ENCODE measurements around the gene KRTAP12-4. TPM values are rescaled to one million over a fixed set of nuclear protein-coding genes. Genes with fewer than 3 reads are reported as not detected.

KRTAP12-4 gene
- total and polyA plus RNA-seq, 2 donors (not counting 3 experiments of a cell fraction or from before 2014, with no cell fraction given), result not detected

- no peak for FAIRE-seq
- TF ChIP-seq MYC (IDR thresholded peaks at IDR 0.05; ENCODE audit: low read depth, low read length), result no peak
- no peak for TF ChIP-seq MAX (IDR thresholded peaks at IDR 0.05; ENCODE audit: insufficient read depth, insufficient read length)
- TF ChIP-seq POLR2AphosphoS5 (IDR thresholded peaks at IDR 0.05; ENCODE audit: insufficient read depth, low read depth, low read length), result no peak
- no peak for TF ChIP-seq POLR2A (IDR thresholded peaks at IDR 0.05; ENCODE audit: low read depth, low read length)
- TF ChIP-seq GATA2 (IDR thresholded peaks at IDR 0.05; ENCODE audit: insufficient read depth, insufficient read length, low read depth, low read length), result no peak
- no peak for TF ChIP-seq CTCF (IDR thresholded peaks at IDR 0.05; ENCODE audit: extremely low read depth in 1 of 2, insufficient read depth in 1 of 2, low read depth in 1 of 2, low read length in 2 of 2)
- TF ChIP-seq EZH2 (IDR thresholded peaks at IDR 0.05; ENCODE audit: borderline replicate concordance, low read depth, low read length, severe bottlenecking), result no peak
- H3K79me2 ChIP-seq (ENCODE audit: control insufficient read depth, insufficient read depth, low read length), result no peaks in the 10 kb centered on the region
- intact Hi-C loops (cut with micrococcal nuclease), result no loop called here
- peaks cover 5% of the 10 kb centered on the region for H3K9me3 ChIP-seq (replicated peaks; ENCODE audit: control insufficient read depth, insufficient read depth, low read length)
- no peak for DNase-seq (ENCODE audit: low read depth, low spot score)
- no peak overlapping the region for H3K4me2 ChIP-seq (ENCODE audit: insufficient read depth, low read length)
- no peaks in the 10 kb centered on the region for H3K9me1 ChIP-seq (replicated peaks; ENCODE audit: control insufficient read depth, extremely low read depth, insufficient read depth, low read length)
- no peak overlapping the region for H3K27ac ChIP-seq (ENCODE audit: insufficient read depth, low read depth, low read length)
- no peaks in the 10 kb centered on the region for H3K27me3 ChIP-seq (ENCODE audit: control insufficient read depth in 2 of 2, insufficient read depth in 2 of 2, low read length in 2 of 2)
- dilution Hi-C loops (cut with MboI; ENCODE audit: extremely low pct_ligation_motif_present, low sequenced_read_pairs), result no loop called here
- no TSS peak for BruUV-seq (replicated peaks)
- no peak overlapping the region for H3K9ac ChIP-seq (replicated peaks; ENCODE audit: extremely low read depth, insufficient read depth, low read length)
- no peaks in the 10 kb centered on the region for H4K20me1 ChIP-seq (replicated peaks; ENCODE audit: control insufficient read depth, extremely low read depth, insufficient read depth, low read length)
- no peak overlapping the region for H3K4me3 ChIP-seq (replicated peaks in 1 of 3; ENCODE audit: insufficient read depth in 1 of 3, low read depth in 1 of 3, low read length in 3 of 3)
- no peaks in the 10 kb centered on the region for H3K36me3 ChIP-seq (ENCODE audit: control insufficient read depth in 2 of 2, extremely low read depth in 1 of 2, insufficient read depth in 2 of 2, low read length in 2 of 2)
- H3K4me1 ChIP-seq (ENCODE audit: control insufficient read depth, extremely low read depth, insufficient read depth, low read length), result no peaks in the 10 kb centered on the region
- H2AFZ ChIP-seq (ENCODE audit: low read depth, low read length), result no peak overlapping the region
- CTCF ChIA-PET, result no interaction called here
- POLR2A ChIA-PET, result no interaction called here
These were observed 39.0 kb downstream of the KRTAP12-4 start for GRCh38 chr21:44615466-44615865.
